CD4-positive, alpha-beta T cell treated with Interleukin-2 at 100 ng/mL for 4 hours (primary cell): ENCODE results near the gene ARID5B.

ENCODE experiments used
- DNase-seq: peaks from one replicate; pipeline ENCODE4 v3.0.0-alpha.2; 2020; ENCODE audit warnings: low spot score

Gene ARID5B

DNA sequence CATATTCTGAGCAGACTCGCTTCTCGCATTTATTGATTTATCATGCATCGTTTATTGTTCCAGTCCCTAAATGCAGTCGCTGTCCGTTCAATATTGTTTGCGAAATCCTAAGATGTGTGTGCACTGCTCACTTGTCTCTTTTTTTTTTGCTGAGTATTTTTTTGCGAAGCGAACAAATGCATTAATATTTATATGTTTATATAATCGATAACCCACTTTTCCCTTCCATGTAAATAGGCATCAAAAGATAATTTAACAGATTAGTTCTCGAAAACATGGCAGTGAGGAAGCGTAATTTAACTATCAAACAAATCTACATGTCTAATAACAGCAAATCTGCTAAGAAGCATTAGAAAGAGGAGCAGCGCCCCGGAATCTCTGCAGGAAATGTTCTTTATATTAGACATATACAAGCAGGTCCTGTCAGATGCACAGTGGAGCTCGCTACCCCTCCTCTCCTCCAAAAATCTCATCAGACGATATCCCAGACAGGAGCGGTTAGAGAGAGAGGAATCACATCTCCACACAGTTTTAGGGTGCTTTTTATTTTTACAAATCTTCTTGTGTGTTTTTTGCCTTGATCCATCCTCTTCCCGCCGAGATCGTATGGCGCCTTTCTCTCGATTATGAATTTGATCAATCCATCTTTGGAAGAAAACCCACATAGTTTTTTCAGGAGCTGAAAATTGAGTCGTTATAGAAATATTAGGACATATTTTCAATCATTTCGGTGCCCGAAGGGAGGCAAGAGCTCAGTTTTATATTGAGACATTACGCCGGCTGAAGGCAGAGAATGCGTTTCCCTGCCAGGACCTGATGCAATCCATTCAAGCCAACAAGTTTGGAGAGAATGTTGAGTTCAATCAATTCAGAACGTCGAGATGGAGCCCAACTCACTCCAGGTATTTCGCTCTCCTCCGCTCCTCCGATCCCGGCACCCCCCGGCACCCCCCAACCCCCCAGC, at the start of gene ARID5B:
ARID5B (plus strand) TSS at position 871 of the 964 bp plus-strand sequence; CDS start at position 882, 11 bp downstream.
- peak; percentile 69 for DNase-seq

- no peak for DNase-seq
These were observed 49.2 kb upstream of the ARID5B start for GRCh38 chr10:61852261-61852660.

DNA sequence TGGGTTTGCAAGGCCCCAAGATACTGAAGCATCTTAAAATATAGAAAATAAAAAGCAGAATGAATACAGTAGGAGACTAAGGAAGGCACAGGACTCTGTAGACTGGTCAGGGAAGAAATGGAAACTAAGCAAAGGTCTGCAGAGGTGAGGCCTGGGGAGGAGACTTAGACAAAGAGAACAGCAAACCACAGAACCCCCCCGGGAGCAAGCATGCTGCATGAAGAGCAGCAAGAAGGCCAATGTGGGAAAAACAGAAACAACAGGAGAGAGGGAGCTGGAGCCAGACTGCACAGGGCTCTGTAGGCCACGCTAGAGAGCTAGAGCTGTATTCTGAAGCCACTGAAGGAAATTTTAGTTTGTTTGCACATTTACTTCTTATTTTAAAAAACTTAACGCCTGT, 45.7 kb upstream of the ARID5B start:
- DNase-seq = no peak

GRCh38 chr10:61857746-61858145, 43.8 kb upstream of the ARID5B start:
- DNase-seq = no peak

DNA sequence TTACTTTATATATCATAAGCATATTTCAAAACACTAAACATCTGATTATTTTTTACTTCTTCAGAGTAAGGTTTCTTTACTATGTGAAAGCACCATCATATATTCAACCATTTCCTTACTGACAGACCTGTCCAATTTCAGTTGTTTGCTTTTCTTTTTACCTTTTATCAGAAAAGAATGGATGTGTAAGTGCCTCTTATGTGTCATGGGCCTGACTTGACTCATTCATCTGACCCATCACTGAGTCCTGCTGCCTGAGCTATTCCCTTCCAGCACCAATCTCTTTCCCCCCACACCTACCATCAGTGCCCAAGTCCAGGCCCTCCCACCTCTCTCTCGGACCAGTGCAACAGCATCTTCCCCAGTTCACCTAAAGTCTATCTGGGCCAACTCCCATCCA, 41.7 kb upstream of the ARID5B start:
- DNase-seq = no peak

- no peak for DNase-seq
These were observed 40.3 kb upstream of the ARID5B start for GRCh38 chr10:61860964-61861758.

- DNase-seq = no peak
These were observed 37.5 kb upstream of the ARID5B start for GRCh38 chr10:61863981-61864380.

DNA sequence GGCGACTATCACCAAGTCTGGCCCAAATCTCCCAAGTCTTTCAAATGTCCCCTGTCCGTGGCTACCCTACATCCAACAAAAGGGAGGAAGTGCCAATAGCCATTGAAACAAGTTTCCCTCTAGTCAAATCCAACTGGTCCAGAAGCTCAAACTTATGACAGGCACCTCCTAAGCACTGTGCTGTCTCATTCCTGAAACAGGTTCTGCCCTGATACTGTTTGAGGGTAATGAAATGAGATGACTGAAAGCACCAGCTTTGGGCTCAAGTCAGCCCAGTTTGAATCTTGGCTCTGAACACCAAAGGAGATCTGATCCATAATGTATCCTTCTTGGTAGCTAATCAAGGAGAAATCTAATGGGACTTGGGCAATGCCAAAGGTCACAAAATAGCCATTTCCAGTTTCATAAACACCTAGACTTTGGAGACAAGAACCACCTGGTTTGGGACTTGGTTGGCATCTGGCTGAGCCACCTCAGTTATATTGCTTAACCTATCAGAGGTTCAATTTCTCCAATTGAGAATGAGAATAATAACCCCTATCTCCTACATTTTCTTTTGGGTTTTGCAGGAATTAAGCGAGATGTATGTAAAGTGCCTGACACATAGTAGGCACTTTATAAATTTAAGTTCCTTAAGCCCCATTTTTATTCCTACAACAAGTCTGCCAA, 34.7 kb upstream of the ARID5B start:
- DNase-seq = no peak

- DNase-seq = peak; percentile 9
These were observed 34.1 kb upstream of the ARID5B start for GRCh38 chr10:61867374-61867773.

- DNase-seq = peak; percentile 74
These were observed 33.7 kb upstream of the ARID5B start for GRCh38 chr10:61867817-61868216.

GRCh38 chr10:61869041-61869675, 32.3 kb upstream of the ARID5B start:
- no peak for DNase-seq

DNA sequence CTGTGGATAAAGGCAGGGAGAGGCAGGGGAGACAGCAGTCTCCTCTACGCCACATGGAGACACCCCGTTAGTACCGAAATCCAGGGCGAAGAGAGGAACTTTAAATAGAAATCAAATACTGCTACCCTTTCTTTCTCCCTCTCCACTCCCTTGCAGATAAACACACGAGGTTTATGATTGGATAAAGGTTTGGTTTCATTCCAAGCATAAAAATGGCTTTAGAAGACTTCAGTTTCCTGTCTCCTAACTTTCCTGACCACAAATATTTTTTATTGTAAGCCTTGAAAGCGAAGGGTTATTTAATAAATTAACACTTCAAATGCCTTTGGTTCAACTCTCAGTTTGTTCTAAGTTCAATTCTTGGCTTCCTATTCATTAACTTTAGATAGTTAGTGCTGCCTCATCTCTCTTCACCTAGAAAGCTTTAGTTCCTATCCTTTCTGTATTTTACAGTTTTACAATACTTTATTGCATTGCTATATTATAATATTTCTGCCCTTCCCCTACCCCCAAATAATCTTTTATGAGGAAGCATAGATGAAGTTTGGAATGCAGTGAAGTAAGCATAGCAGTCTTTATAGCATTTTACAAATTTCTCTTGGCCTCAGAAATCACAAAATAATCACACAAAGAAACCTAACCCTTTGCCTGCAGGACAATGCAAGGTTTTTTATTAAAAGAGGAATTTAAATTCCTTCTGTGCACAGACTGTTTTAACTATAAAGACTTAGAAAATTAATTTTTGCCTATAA, 31.5 kb upstream of the ARID5B start:
- no peak for DNase-seq

- DNase-seq = no peak
These were observed 31.0 kb upstream of the ARID5B start for GRCh38 chr10:61870526-61870895.

- DNase-seq = no peak
These were observed 30.0 kb upstream of the ARID5B start for GRCh38 chr10:61871487-61871886.

DNA sequence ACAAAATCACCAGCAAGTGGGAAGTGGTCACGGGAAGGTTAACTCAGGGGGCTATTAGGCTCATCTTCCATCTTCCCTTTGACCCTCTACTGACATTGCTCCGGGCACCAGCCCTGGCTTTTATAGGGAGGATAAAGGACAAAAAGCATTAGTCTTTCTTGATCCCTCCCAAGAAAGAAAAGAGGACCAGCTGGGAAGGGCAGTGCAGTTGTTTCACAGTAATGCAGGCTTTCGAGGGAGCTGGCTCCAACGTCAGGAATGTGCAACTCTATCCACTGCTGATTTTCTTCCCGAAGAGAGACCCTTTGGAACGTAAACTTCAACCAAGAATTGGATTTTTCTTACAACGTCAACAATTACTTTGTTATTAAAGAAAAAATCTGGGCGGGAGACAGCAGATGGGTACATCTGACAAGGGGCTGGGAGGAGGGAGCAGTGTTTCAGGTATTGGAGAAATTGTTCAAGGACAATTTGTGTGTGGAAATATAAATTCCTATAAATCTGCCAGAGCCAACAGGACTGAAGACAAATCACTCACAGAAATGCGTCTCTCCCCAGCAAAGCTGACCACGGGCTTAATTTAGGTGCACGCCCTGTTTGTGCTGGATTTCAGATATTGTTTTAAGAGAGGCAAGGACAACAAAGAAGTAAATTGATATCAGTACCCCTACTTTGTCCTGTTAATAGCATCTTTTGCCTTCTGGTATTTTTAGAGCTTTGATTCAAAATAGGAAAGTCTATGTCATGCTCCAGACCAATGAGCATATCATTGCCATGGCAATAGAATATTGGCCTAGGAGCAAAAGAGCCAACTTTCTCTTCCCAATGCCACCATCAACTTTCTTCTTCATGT, 23.4 kb upstream of the ARID5B start:
- no peak for DNase-seq

GRCh38 chr10:61878740-61879068, 22.8 kb upstream of the ARID5B start:
- no peak for DNase-seq

GRCh38 chr10:61882621-61883370, 18.7 kb upstream of the ARID5B start:
- no peak for DNase-seq

DNA sequence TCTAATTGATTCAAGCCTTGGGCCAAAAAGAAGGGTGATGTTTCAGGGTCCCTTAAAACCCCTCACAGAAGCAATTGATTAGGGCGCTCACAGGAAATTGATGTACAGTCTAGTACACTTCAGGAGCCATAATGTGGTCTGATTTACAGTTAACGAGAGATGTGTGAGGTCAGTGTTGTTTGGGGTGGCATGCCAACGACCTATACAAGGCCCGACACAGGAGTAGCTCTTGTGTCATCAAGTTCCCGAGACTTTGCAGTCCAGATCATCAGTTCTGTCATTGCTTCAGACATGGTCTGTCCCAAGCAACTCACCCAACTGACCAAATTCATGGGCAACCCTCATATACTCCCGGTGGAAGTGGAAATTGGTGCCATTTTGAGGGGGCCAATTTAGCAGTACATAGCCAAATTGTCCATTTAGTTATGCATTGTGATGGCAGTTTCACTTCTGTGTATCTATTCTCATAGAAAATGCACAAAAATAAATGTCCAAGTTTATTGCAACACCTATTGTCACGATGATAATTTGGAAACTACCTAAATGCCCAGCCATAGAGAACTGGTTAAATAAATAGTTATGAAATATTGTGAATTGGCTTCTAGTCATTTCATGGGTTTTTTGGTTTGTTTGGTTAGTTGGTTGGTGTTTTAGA, 18.0 kb upstream of the ARID5B start:
- no peak for DNase-seq

- DNase-seq = no peak
These were observed 13.7 kb upstream of the ARID5B start for GRCh38 chr10:61887772-61888171.
